NCI-H1105 (cell line): Measurements from ENCODE around the gene KRT80.
"Not testable (repeated sequence)": the region's sequence is repeated elsewhere in the genome, so short reads cannot be mapped to it uniquely, and the experiment has no call there.

ENCODE experiments used
- DNase-seq: peaks from one replicate; lab custom pipeline; 2025; lab: John Stamatoyannopoulos, UW

Gene KRT80

GRCh38 chr12:52191841-52192791 lies at the start of gene KRT80:
TSS of gene KRT80 (minus strand) at chr12:52192014. CDS start at chr12:52191902, 112 bp downstream.
- DNase-seq = peak; percentile 67

- no peak for DNase-seq
Measured at GRCh38 chr12:52241205-52241842, 49.5 kb upstream of the KRT80 start.

- DNase-seq = not testable (repeated sequence)
Measured at GRCh38 chr12:52240247-52240646, 48.4 kb upstream of the KRT80 start.

DNA sequence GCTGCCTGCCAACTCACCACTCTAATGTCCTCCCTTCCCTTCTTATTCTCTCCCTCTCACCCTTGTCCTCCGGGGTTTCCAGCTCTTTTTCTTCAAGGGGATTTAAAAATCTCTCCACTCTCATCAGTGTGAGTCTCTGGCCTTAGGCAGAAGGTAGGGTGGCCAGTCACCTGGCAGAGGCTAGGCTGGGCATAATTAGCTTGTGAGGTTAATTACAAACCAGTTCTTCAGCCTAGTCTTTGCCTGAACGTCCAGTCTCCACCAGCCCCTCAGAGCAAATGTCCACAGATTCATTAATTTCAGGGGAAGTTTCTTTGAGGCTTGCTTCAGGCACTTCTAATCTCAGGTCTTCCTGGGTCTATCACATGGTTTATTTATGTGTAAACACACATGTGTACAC lies 48.0 kb upstream of the KRT80 start:
- no peak for DNase-seq

DNA sequence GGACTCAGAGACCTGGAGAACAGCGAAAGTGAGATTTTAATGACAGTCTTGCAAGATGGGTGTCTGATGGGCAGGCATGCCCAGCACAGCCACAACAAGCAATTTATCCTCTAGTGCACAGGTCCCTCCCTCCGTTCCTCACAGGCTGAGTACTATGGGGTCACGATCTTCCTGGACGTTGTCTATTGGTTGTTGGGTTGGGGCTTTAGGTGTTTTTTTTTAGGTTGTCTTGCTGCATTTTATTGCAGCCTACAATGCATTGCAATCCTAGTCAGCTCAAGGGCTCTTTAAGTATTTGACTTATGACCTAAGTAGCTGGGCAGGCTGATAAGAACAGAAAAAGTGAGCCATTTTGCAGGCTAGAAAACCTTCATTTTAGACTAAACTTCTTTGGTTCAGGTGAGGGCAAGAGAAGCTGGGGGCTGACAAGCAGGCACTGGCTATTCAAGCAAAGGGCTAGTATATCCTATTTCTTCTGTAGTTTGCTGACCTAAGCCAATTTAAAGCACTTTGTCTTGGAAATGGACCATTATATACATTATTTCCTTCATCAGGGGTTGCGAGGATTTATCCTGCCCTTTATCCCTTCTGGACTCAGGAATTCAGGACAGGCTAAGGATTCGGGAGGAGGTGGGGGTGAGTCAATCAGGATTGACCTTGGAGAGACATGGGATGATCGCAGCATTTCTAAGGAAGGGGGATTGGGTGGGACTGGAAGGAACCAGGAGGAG lies 47.3 kb upstream of the KRT80 start:
- DNase-seq = no peak

DNA sequence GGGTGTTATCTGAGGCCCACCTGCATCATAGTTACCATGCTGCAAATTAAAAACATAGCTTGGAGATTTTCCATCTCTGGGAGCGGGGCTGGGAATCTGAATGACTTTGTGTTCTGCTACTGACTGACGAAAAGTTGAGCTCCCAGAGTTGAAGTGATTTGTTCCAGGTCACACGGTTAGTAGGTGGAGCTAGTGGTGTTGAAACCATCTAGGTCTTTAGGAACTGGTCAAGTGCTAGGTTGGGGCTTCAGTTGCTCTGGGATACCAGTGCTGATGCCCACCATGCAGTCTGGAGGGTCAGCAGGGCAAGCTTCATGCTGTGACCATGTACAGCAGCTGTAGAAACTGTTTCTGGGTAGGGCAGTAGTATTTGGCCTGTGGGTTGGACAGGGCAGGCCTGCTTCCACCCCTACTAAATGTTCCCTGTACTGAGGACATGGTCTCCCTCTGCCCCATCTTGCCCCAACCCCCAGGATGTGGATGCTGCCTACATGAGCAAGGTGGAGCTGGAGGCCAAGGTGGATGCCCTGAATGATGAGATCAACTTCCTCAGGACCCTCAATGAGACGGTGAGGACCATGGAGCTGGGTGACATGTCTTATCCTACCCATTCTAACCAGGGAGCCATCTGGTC lies 46.5 kb upstream of the KRT80 start:
- DNase-seq = no peak

DNA sequence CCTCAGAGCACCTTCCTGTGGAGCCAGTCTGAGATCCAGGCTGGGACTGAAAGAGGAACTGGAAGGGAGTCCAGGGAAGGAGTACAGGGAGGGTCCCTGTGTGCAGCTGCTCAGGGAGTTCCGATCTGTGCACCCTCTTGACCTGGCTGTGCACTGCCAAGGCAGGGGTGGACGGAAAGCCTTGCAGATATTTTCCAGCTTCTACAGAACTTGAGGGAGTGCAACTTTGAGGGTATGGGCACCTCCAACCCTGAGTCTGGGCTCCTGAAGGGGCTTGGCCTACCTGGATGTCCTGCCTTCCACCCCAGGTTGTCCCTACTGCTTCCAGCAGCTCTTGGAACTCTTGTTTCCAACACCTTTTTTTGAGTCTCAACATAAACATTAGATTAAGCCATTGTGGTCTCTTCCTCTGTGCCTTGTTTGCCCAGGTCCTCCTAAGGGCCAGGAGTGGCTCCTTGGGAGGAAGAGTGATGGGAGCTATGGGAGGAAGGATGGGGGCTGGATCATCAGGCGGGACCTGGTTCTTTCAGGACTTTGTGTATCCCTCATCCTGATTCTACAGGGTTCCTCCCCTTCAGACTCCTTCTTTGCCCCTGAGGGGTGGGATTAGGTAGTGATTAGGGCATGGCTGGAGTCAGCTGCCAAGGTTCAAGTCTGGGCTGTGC lies 44.7 kb upstream of the KRT80 start:
- no peak for DNase-seq

- no peak for DNase-seq
Measured at GRCh38 chr12:52235822-52236361, 44.1 kb upstream of the KRT80 start.

DNA sequence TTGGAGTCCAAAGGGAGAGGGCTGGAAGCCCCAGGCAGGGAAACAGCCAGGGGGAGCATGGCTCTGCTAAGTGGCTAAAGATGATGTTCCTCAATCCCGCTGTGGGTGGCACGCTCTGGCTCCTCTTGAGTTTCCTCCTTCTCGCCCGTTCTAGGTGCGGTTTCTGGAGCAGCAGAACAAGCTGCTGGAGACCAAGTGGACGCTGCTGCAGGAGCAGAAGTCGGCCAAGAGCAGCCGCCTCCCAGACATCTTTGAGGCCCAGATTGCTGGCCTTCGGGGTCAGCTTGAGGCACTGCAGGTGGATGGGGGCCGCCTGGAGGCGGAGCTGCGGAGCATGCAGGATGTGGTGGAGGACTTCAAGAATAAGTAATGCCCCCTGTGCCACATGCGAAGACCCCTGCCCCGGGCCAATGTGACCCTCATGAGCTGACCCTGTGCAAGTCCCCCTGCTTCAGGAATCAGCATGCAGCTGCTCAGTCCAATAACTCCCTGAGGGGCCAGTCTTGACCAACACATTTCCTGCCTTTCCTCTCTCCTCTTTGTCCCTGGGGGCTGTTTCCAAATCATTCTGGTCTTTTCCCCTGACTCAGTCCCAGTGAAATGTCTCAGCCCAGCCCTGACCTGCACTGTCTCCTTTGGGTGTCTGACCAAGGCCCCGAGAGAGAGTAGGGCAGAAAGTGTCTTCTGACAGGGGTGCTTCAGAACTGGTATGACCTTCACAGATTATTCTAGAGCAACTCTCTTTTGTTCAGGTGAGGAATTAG lies 43.4 kb upstream of the KRT80 start:
- DNase-seq = no peak

DNA sequence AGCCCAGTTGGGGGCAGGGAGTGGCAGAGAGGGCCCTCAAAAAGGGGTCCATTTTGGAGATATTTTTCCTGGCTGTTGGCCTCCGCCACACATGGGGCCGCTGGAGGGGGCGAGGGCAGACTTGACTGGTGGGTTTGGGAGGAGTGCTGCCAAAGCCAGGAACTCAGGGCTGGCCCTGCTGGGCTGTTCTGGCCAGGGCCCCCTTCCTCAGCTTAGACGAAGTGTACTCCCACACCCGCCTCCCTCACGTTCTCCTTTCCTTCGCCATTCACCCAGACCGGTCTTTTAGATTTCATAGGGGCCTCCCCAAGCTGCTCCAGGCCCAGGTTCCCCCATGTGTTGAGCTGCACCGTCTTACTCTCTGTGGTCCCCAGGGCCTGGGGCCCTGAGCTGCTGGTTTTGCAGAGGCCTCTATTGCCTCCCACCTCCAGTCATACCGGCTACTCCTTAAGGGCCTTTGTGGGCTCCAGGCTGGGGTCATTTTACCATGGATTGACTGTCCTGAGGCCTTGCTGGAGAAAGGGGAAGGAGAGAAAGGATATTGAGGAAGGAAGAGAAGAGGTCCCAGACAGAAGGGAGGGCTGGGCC lies 42.5 kb upstream of the KRT80 start:
- no peak for DNase-seq

DNA sequence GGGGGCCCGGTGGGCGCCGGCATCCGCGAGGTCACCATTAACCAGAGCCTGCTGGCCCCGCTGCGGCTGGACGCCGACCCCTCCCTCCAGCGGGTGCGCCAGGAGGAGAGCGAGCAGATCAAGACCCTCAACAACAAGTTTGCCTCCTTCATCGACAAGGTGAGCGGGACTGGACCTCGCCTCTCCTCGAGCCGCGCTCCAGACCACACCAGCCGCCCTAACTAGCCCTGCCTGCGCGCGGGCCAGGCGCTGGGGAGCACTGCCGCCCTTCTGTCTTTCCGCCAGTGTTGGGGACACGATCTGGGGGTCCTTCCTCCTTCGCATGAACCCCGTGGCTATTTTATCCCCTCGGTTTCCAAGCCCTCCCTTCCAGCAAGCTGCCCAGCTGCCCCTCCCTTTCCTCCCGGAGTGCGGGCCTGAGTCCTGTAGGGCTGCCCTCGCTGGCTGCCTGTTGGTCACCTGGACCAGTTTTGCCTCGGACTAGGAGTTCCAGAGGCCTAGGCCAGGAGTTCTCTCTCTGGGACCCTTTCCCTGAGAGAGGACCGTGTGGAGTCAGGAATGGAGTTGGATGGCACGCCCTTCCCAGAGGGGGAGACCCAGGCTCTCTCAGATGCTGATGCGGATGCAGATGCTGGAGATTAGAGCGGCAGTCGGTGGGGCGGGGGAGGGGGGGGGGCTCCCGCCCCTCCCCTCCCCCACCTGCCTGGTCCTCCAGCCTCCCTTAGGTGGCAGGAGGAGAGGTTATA lies 41.8 kb upstream of the KRT80 start:
- DNase-seq = no peak

DNA sequence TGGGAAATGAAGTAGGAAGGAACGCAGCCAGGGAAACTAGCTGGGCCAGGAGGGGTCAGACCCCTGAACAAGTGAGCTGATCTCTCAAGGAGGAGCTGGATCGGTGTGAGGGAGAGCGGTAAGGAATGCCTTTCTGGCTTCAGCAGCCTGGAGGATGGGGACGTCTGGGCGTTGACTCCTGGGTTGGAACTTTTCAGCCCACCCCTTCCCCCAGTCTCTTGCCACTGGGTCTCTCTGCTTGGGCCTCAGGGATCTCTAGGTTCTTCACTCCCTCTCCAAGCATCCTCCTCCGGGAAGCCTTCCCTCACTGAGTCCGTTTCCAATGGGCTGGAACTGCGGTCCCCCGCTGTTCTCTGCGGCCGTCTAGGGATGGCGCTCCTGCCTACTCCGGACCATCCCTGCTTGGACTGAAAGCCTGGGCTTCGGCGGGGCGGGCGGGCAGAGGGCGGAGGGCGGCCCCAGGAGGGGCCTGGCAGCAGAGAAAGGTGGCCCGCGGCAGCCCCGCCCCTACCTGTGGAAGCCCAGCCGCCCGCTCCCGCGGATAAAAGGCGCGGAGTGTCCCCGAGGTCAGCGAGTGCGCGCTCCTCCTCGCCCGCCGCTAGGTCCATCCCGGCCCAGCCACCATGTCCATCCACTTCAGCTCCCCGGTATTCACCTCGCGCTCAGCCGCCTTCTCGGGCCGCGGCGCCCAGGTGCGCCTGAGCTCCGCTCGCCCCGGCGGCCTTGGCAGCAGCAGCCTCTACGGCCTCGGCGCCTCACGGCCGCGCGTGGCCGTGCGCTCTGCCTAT lies 41.1 kb upstream of the KRT80 start, which contains the start of gene KRT7:
TSS of gene KRT7 (plus strand) at position 570 of the 788 bp plus-strand sequence. CDS start at position 624, 54 bp downstream.
- DNase-seq = no peak

- no peak for DNase-seq
Measured at GRCh38 chr12:52232203-52232673, 40.4 kb upstream of the KRT80 start.

DNA sequence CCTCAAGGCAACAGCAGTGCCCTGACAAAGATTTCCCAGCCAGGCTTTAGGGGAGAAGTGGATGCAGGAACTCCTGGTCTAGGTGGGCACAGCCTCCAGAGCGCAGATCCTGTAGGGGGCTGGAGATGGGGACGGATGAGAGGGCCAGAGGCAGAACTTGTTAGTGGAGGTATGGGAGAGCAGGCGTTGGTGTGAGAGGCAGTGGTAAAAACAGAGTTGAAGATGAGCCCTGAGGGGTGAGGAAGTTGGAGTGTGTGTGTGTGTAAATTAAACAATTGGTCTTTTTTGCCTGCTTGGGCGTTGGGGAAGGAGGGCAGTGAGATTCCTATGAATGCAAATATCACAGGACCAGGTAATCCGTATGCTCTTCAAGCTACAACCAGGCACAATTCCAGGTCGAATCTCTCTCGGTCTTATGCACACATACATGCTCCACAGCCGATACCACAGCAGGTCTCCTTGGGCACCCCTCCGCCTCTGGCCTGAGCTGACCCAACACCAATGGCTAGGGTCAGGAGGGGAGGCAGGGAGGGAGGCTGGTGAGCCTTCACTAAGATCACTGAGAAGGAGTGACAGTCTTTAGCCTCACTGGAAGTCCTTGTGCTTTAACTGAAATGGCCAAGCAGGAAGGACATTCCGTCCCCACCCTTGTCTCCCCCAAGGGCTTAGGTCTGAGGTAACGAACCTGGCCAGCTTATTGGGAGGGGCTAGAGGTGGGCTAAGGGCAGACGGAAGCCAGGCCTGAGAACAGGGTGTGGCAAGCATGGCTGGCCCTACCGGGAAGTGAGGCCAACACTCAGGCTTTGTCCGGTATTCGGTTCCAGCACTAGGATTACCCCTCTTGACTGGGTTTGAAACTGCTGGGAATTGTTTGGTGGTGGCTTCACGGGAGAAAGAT lies 39.7 kb upstream of the KRT80 start:
- no peak for DNase-seq

DNA sequence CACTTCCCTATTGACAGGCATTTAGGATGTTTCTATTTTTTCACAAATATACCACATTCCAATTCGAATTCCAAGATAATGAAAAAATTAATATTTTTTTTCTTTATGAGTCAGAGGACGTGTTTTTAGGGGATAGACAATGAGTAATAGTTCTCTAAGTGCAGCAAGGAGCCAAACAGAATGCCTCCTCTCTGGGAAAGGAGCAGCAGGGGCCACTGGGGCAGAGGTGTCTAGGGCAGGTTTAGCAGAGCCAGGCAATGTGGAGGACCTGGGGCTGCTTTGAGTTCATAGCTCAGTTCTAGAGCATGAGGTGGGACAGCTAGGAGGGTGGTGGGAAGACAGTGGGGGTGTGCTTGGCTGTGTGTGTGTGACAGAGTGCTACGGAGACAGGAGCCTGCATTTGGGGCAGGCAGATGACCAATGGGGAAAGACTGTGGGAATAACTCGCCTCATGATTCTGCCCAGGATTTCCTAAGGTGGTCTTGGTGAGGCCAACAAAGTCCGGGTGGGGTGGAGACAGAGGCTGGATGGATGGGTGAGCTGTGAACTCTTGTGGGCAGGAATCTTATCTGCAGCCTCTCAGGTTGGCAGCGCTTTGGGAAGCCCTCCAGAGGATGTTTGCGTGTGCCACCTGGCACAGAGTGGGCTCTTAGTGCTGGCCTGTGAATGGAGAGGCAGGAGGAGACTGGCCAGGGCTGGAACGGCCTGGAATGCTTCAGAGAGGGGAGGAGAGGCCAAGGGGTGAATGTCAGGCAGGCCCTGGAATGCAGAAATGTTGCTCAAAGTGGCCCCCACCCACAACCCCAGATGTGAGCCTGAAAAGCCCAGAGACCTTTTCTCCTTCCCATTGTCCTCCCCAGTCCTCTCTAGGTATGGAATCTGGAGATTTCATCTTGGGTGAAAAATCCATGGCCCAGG lies 38.8 kb upstream of the KRT80 start:
- no peak for DNase-seq

DNA sequence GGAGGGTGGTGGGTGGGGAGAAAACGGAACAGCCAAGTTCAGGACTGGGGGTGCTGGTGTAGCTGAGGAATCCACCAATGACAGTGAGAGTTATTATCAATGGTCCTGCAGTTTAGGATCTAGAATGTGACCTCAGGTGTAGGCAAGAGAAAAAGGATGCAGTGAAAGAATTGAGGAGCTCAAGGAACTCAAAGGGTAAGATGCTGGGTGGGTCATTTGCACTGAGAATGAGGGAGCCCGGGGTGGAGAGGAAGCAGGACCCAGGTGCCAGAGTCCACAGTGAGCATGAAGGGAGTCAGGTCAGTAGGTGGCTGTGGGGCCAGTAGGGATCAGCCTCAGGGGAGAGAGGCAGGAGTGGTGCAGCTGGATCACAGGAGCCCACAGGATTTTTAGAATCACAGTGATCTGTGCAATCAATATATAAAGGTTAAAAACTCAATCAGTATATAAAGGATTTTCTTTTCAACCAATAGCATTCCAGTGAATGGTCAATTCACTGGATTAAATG lies 38.1 kb upstream of the KRT80 start:
- no peak for DNase-seq
